Stimulated activated CD4-positive, alpha-beta T cell treated with anti-CD3 and anti-CD28 coated beads, Interleukin-12 subunit alpha, Interleukin-12 subunit beta, amount 100 ng/mL, for 24 hours (primary cell): ENCODE data around the gene VPS45.

Experiments
- DNase-seq, 2 experiments: peaks; one replicate each; pipeline ENCODE4 v3.0.0-alpha.2; 2020; ENCODE audit warnings: low read depth in 2 of 2

VPS45 gene

DNA sequence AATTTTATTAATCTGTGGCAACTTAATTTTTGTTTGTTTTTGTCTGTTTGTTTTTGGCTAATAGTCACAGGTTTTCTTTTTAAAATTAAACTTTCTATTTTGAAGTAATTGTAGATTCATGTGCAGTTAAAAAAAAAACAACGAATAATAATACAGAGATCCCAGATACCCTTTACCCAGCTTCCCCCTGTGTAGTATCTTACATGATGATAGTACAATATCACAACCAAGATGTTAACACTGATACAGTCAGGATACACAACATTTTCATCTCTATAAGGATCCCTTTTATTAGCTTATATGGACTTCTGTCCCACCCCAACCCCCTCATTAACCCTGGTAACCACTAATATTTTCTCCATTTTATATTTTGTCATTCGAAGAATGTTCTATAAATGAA lies 5.9 kb downstream of the VPS45 start:
- DNase-seq = no peak

- DNase-seq = no peak
These were observed 8.5 kb downstream of the VPS45 start for GRCh38 chr1:150076066-150076465.

DNA sequence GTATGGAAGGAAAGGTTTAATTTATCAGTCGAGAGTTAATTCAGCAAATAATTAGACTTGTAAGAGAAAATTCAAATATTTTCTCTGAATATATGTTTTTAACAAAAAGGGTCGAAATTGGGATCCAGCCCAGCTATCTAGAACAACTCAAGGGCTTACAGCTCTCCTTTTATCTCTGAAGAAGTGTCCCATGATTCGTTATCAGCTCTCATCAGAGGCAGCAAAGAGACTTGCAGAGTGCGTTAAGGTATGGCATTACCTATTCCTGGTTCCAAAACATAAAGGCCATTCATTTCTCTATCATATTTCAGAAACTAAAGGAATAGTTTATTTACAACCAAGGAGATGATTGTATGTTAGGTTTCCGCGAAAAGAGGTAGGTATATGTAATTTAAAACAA lies 9.4 kb downstream of the VPS45 start:
- no peak for DNase-seq

- no peak for DNase-seq
These were observed 13.2 kb downstream of the VPS45 start for GRCh38 chr1:150080784-150081183.

DNA sequence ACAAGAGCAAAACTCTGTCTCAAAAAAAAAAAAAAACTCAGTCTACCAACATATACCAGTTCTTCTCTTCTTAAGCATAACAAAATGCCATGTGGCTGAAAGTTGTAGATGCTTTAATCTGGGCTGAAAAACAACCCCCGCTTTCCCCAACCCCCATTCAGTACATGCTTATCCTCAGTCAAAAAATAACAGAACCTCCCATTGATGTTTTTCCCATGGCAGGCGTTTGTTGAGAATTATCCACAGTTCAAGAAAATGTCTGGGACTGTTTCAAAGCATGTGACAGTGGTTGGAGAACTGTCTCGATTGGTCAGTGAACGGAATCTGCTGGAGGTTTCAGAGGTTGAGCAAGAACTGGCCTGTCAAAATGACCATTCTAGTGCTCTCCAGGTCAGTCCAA lies 14.9 kb downstream of the VPS45 start:
- DNase-seq = no peak

DNA sequence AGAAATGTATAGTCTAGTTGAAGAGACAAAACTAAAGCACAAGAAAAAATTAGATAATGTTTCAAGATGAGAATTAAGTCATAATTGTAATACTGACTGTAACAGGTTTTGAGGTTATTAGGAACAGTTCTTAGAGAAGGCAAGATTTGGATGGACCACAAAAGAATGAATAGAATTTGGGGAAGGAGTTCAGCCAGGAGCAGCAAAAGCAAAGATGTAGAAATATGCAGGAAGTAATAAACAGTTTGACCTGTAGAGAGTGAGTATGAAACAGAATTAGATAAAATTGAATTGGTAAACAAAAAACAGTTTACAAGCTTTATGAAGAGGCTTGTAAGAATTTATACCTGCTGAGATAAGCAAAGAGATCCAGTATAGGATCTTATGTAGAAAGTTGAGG lies 16.3 kb downstream of the VPS45 start:
- DNase-seq = no peak

- DNase-seq = no peak
These were observed 17.8 kb downstream of the VPS45 start for GRCh38 chr1:150085406-150085805.

- DNase-seq = no peak
These were observed 19.8 kb downstream of the VPS45 start for GRCh38 chr1:150087415-150087814.

DNA sequence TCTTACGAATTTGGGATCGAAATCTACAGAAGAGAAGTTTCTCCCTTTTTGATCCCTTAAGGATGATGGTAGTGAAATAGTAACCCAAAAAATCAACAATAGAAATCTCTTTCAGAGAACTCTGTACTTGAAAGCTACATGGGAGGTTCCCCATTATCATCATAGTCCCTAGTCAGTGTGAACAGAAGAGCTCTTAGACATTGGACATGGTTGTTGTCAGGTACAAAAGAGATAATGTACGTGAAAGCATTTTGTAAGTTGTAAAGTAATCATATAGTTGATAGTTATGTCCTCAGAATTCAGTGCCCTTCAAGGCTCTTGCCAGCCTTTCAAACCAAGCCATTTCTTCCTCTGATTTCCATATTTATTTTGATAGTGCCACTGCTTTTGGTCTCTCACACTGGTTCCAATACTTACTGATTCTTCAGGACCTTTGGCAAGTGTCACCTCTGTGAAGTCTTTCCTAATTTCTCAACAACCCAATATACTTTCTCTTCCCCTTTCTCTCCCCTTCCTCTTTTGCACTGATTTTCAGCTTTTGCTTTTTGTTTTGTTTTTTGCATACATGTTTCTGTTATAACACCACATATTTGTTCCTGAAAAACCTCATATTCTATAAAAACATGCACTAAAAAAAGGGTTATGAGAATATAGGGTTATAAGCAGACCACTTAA lies 22.4 kb downstream of the VPS45 start:
- DNase-seq = no peak

DNA sequence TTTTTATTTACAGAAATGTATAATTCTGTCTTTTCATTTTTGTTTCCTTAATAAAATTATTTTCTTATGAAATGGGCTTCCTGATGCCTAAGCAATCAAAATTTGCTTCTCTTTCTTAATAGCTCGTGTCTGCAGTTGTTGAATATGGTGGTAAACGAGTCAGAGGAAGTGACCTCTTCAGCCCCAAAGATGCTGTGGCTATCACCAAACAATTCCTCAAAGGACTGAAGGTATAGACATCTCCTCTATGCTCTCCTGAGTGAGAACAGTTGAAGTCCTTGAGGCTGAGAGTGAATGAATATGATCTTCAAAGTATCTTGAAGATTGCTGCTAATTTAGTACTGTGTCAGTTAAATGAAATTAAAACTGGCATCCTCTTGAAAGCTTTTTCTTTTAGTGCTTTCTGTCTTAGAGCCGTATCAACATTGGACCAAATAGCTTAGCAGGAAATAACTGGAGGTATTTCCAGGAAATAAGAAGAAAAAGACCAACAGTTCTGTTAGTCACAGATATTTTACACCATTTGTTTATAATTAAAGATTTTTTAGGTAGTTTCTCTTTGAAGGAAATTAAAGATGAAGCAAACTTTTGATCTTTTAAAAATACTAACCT lies 24.7 kb downstream of the VPS45 start:
- DNase-seq = no peak

DNA sequence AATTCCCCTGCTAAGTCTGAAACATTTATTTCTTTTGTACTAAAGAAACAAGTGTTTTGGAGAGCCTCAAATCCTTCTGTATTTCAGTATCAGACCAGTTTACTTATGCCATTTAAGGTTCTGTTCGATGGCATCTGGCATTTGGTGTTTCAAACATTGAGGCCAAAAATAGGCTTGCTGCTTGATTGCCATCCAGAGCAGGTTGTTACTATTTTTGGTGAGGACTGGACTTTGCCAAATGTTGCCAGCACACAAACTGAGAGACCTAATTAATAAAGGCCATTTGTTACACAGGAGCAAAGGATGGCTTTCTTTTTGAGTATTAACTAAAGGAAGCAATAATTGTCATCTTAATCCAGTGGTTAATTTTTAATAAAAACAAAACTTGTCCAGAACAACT lies 26.2 kb downstream of the VPS45 start:
- DNase-seq = no peak

DNA sequence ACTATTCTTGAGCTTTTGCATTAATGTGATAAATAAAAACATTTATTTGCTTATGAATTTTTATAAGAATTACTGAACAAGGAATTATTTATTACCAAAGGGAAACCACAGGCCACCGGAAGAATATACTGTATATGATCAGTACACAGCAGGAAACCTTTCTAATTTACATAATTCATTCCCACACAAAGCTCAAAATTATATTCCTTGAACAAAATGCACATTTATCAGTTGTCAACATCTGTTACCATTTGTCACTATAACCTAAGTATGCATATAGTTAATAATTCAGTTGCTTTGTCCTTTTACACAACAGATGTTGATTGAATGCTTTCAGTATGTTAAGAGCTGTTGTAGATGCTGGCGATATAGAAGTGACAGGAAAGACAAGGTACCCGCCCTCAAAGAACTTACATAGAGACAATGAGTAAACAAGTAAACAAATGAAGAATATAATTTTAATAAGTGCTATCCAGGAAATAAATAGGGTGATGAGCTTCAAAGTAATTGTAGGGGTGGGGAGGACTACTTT lies 27.2 kb downstream of the VPS45 start:
- no peak for DNase-seq

- DNase-seq = no peak
These were observed 35.4 kb downstream of the VPS45 start for GRCh38 chr1:150102986-150103385.

- DNase-seq = no peak
These were observed 38.8 kb downstream of the VPS45 start for GRCh38 chr1:150106341-150106740.

GRCh38 chr1:150109586-150109985 lies 42.0 kb downstream of the VPS45 start:
- DNase-seq = no peak

- DNase-seq = no peak
These were observed 42.5 kb downstream of the VPS45 start for GRCh38 chr1:150110116-150110515.

- DNase-seq = no peak
These were observed 44.1 kb downstream of the VPS45 start for GRCh38 chr1:150111670-150112069.

DNA sequence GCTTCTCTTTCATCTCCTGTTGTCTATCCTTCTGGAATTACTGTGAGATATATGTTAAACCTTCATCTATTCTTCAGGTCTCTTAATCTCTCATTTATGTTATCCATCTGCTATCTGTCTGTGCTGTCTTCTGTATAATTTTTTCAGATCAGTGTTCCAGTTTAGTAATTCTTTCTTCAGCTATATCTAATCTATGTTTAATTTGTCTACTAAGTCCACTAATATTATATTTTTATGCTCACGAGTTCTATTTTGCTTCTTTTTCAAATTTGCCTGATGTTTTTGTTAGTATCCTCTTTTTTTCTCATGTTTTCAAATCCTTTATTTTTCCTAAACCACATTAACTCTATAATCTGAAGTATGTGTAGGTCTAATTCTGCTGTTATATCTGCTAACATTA lies 47.5 kb downstream of the VPS45 start:
- no peak for DNase-seq

- no peak for DNase-seq
These were observed 51.1 kb downstream of the VPS45 start for GRCh38 chr1:150118716-150119115.

- DNase-seq = no peak
These were observed 53.8 kb downstream of the VPS45 start for GRCh38 chr1:150121236-150121862.

- no peak for DNase-seq
These were observed 59.2 kb downstream of the VPS45 start for GRCh38 chr1:150126811-150127210.

DNA sequence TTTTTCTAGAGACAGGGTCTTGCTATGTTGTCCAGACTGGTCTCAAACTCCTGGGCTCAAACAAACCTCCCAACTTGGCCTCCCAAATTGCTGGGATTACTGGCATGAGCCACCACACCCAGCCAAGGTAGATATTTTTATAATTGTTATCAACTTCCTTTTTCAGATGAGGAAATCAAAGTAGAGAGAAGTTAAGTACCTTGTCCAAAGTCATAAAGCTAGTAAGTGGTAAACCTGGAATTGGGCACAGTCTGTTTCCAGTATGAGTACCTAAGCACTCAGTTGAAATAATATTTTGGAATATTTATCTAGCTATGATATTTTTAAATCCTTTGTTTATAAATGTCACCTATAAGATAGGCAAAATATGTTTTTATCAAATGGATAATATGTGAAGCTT lies 59.9 kb downstream of the VPS45 start:
- DNase-seq = no peak

GRCh38 chr1:150127868-150128267 lies 60.3 kb downstream of the VPS45 start:
- DNase-seq = peak in 1 of 2 experiments; percentile 20
